ENCODE measurements around the gene MAPKAP1.

Gene MAPKAP1

DNA sequence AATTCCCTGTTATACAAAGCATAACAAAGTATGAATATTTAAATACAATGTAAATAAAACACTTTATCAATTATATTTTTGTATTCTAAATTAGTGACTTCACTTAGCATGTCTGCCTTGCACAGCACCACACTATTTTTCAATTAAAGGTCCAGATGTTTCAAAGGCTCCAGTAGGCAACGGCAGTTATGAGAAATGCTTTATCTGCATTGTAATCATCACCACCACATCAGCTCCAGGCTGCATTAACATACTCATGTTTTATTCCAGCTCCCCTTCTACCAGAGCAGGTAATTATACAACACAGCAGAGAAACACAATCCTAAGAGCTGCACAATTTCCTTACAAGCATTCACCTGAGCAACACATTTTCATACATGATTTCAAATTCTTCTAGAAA, 102.8 kb downstream of the MAPKAP1 start:
- Histone ChIP-seq H3K27ac (no peak overlapping the region), H3K4me1 (ENCODE audit: control insufficient read depth in 1 of 2, insufficient read depth in 1 of 2, low read depth in 1 of 2, low read length in 1 of 2) (no peaks in the 10 kb centered on the region), H3K27me3 (no peaks in the 10 kb centered on the region), H3K36me3 (no peaks in the 10 kb centered on the region), H3K4me3 (ENCODE audit: low read depth in 1 of 2, low read length in 1 of 2) (no peak overlapping the region), H3K9me3 (no peaks in the 10 kb centered on the region)
- no peak for TF ChIP-seq CTCF (IDR thresholded peaks at IDR 0.05)

- H3K27ac ChIP-seq = no peak overlapping the region
- H3K27me3 ChIP-seq = no peaks in the 10 kb centered on the region
- no peak overlapping the region for H3K4me3 ChIP-seq (ENCODE audit: low read depth in 1 of 2, low read length in 1 of 2)
- H3K9me3 ChIP-seq = no peaks in the 10 kb centered on the region
- no peaks in the 10 kb centered on the region for H3K36me3 ChIP-seq
- no peaks in the 10 kb centered on the region for H3K4me1 ChIP-seq (ENCODE audit: control insufficient read depth in 1 of 2, insufficient read depth in 1 of 2, low read depth in 1 of 2, low read length in 1 of 2)
- no peak for TF ChIP-seq CTCF (IDR thresholded peaks at IDR 0.05)
Measured at GRCh38 chr9:125603478-125604021, 103.5 kb downstream of the MAPKAP1 start.

GRCh38 chr9:125601961-125602360, 105.0 kb downstream of the MAPKAP1 start:
- Histone ChIP-seq H3K27ac (no peak overlapping the region), H3K27me3 (no peaks in the 10 kb centered on the region), H3K9me3 (no peaks in the 10 kb centered on the region), H3K36me3 (no peaks in the 10 kb centered on the region), H3K4me1 (ENCODE audit: control insufficient read depth in 1 of 2, insufficient read depth in 1 of 2, low read depth in 1 of 2, low read length in 1 of 2) (no peaks in the 10 kb centered on the region), H3K4me3 (ENCODE audit: low read depth in 1 of 2, low read length in 1 of 2) (no peak overlapping the region)
- TF ChIP-seq CTCF (IDR thresholded peaks at IDR 0.05) = no peak

DNA sequence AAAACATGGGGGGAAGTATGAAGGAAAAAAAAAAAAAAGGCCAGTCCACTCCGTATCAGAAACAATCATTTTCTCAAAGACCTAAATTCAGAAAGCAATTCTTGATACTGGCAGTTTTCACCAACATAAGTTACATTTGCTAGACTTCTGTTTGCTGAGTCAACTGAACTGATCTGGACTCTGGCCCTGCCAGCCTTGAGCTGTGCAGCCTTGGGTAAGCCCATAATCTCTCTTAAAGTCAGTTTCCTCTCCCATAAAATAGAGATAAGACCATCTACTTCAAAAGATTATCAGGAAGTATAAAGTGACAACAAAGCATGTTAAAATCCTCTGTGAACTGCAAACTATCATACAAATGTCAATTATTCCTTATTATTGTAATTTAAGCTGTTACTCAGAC, 106.8 kb downstream of the MAPKAP1 start:
- Histone ChIP-seq H3K27me3 (no peaks in the 10 kb centered on the region), H3K36me3 (peaks cover 4% of the 10 kb centered on the region), H3K4me1 (ENCODE audit: control insufficient read depth in 1 of 2, insufficient read depth in 1 of 2, low read depth in 1 of 2, low read length in 1 of 2) (no peaks in the 10 kb centered on the region), H3K27ac (no peak overlapping the region), H3K4me3 (ENCODE audit: low read depth in 1 of 2, low read length in 1 of 2) (no peak overlapping the region), H3K9me3 (no peaks in the 10 kb centered on the region)
- TF ChIP-seq CTCF (IDR thresholded peaks at IDR 0.05) = no peak

DNA sequence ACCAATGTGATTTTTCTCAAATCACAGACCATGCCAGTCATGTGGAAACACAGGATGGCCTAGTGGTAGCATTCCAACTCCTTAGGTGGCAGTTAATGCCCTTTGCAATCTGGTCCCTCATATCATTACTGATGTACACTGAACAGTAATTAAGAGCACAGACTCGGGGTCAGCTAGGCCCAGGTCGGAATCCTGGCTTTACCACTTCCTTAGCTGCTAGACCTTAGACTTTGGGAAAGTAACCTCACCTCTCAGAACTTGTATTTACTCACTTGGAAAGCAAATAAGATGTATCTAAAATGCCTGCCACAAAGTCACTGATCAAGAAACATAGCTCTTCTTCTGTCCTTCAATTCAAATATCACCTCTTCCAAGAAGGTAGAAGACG, 112.8 kb downstream of the MAPKAP1 start:
- no peak overlapping the region for H3K4me3 ChIP-seq (ENCODE audit: low read depth in 1 of 2, low read length in 1 of 2)
- H3K36me3 ChIP-seq = peaks cover 4% of the 10 kb centered on the region
- no peak for TF ChIP-seq CTCF (IDR thresholded peaks at IDR 0.05)
- H3K4me1 ChIP-seq (ENCODE audit: control insufficient read depth in 1 of 2, insufficient read depth in 1 of 2, low read depth in 1 of 2, low read length in 1 of 2) = peaks cover 3 to 12% of the 10 kb centered on the region in 2 experiments
- H3K9me3 ChIP-seq = no peaks in the 10 kb centered on the region
- H3K27me3 ChIP-seq = no peaks in the 10 kb centered on the region
- no peak overlapping the region for H3K27ac ChIP-seq
